CD4-positive, CD25-positive, alpha-beta regulatory T cell (primary cell): ENCODE measurements around the gene RNASE2. TPM values are rescaled to one million over a fixed set of nuclear protein-coding genes. Genes with fewer than 3 reads are reported as not detected.
"Not testable (repeated sequence)": the region's sequence is repeated elsewhere in the genome, so short reads cannot be mapped to it uniquely, and the experiment has no call there.

Source experiments
- ATAC-seq, 2 donors: fragments of 150-1000 bp; cut with Tn5 transposase; one replicate each; pipeline ENCODE4 v1.10.0; 2021; ENCODE audit warnings: low read depth in 2 of 2, moderate number of reproducible peaks in 2 of 2, moderate library complexity in 1 of 2
- DNase-seq, 3 donors: peaks; one replicate each; pipeline versions ENCODE4 v3.0.0 to v3.0.0-alpha.2; 2012 to 2022; ENCODE audit warnings: mixed read lengths in 1 of 3
- H3K27ac ChIP-seq: one replicate; pipeline ENCODE4 v1.7.0; 2013; ENCODE audit warnings: mild to moderate bottlenecking, low read length; ENCODE audit not compliant: insufficient read depth, poor library complexity, severe bottlenecking
- H3K27me3 ChIP-seq: one replicate; pipeline ENCODE4 v1.7.0; 2013; ENCODE audit warnings: low read length; ENCODE audit not compliant: control insufficient read depth, insufficient read depth
- H3K36me3 ChIP-seq: one replicate; pipeline ENCODE4 v1.7.0; 2013; ENCODE audit warnings: mild to moderate bottlenecking, low read length, moderate library complexity; ENCODE audit not compliant: control insufficient read depth, insufficient read depth
- H3K4me1 ChIP-seq: 2 replicates; pipeline ENCODE4 v1.7.0; 2013; ENCODE audit warnings: mild to moderate bottlenecking, low read length; ENCODE audit not compliant: insufficient read depth, control insufficient read depth, poor library complexity, severe bottlenecking
- H3K4me3 ChIP-seq: one replicate; pipeline ENCODE4 v1.7.0; 2013; ENCODE audit warnings: low read depth, mild to moderate bottlenecking, low read length, moderate library complexity
- H3K9me3 ChIP-seq, 2 experiments: 1 replicate in 1 of 2; 2 replicates in 1 of 2; pipeline ENCODE4 v1.7.0; 2013; ENCODE audit warnings: low read length in 2 of 2, mild to moderate bottlenecking in 1 of 2, moderate library complexity in 1 of 2; ENCODE audit not compliant: control insufficient read depth in 2 of 2
- H3K27ac Mint-ChIP-seq, 3 donors: one replicate each; pipeline ENCODE4 v1.8.0; 2020 to 2022; ENCODE audit warnings: mild to moderate bottlenecking in 3 of 3, mixed read lengths in 3 of 3, moderate library complexity in 2 of 3
- H3K27me3 Mint-ChIP-seq: one replicate; pipeline ENCODE4 v1.8.0; 2022; ENCODE audit warnings: mild to moderate bottlenecking, mixed read lengths
- H3K36me3 Mint-ChIP-seq: one replicate; pipeline ENCODE4 v1.8.0; 2020; ENCODE audit warnings: mixed read lengths
- H3K4me1 Mint-ChIP-seq, 4 donors: one replicate each; pipeline ENCODE4 v1.8.0; 2020 to 2022; ENCODE audit warnings: mixed read lengths in 4 of 4, mild to moderate bottlenecking in 1 of 4
- H3K4me3 Mint-ChIP-seq, 4 donors: one replicate each; pipeline ENCODE4 v1.8.0; 2020 to 2022; ENCODE audit warnings: mild to moderate bottlenecking in 4 of 4, mixed read lengths in 4 of 4, moderate library complexity in 3 of 4
- H3K9me3 Mint-ChIP-seq, 7 donors: one replicate each; pipeline ENCODE4 v1.8.0; 2020 to 2022; ENCODE audit warnings: mixed read lengths in 7 of 7, mild to moderate bottlenecking in 3 of 7, moderate library complexity in 2 of 7
- polyA plus RNA-seq, 4 donors: library from polyadenylated mRNA; unstranded; fragments of 300-500 nt; fragmentation: Illumina TruSeq; gene quantifications; one replicate each; pipeline ENCODE4 v1.2.3, GENCODE V29; 2021
- total RNA-seq: library from RNA; stranded (reverse); gene quantifications from one replicate; pipeline ENCODE4 v1.2.3, GENCODE V29; 2022

The RNASE2 gene
- total and polyA plus RNA-seq, 5 donors from 2014 or later, result 0.29 to 0.70 TPM; not detected in 3

- peak overlapping the region in 1 of 3 donors; percentile 72 for H3K27ac Mint-ChIP-seq
Measured at GRCh38 chr14:20985650-20986049, 30.4 kb downstream of the RNASE2 start.

DNA sequence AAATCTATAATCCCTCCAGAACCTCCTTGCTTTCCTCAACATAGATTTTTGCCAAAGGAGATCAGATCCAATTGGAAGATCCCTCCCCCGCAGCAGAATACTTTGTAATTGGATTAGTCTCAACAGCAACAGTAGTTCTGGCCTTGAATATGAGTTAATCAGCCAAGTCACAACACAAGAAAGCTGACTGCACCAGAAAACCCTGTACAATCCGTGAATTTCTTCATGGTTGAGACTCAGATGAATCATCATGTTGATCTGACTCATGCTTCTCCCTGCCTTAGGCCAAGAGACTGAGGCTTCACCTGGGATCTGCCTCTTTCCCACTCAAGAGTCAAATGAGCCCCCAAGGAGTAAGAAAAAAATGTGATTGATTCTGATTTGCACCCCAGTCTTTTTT lies 31.5 kb downstream of the RNASE2 start:
- Histone ChIP-seq H3K27ac (no peak overlapping the region), H3K4me1 (peaks cover 20% of the 10 kb centered on the region), H3K27me3 (peaks cover 4% of the 10 kb centered on the region), H3K9me3 (no peaks in the 10 kb centered on the region), H3K36me3 (peaks cover under 1% of the 10 kb centered on the region), H3K4me3 (no peak overlapping the region)
- Mint-ChIP-seq H3K36me3 (peaks cover 4% of the 10 kb centered on the region), H3K4me1 (peaks cover 5 to 31% (median 14%) of the 10 kb centered on the region in 4 donors), H3K27me3 (peaks cover 13% of the 10 kb centered on the region), H3K4me3 (peak overlapping the region in 2 of 4 donors; percentile 52 to 85), H3K9me3 (no peaks in the 10 kb centered on the region), H3K27ac (no peak overlapping the region)
- ATAC-seq, result no peak
- no peak for DNase-seq

More at GRCh38 chr14:20985650-20986049, 30.4 kb downstream of the RNASE2 start:
- H3K9me3 ChIP-seq, H3K9me3 Mint-ChIP-seq, DNase-seq, H3K36me3 ChIP-seq, H3K4me1 ChIP-seq, ATAC-seq, H3K4me3 ChIP-seq, H3K27ac ChIP-seq, H3K36me3 Mint-ChIP-seq, H3K27me3 ChIP-seq: not testable (repeated sequence)
- Mint-ChIP-seq H3K4me3 (peak overlapping the region in 1 of 4 donors; percentile 28), H3K4me1 (peaks cover 5 to 21% (median 9%) of the 10 kb centered on the region in 4 donors), H3K27me3 (peaks cover 13% of the 10 kb centered on the region)

- ATAC-seq, result peak in 1 of 2 donors; percentile 6
- Mint-ChIP-seq H3K9me3 (no peaks in the 10 kb centered on the region), H3K36me3 (peaks cover 11% of the 10 kb centered on the region), H3K4me1 (peaks cover 8 to 40% (median 21%) of the 10 kb centered on the region in 4 donors), H3K4me3 (peak overlapping the region in 3 of 4 donors; percentile 52 to 94 (median 70)), H3K27me3 (peaks cover 4% of the 10 kb centered on the region), H3K27ac (peak overlapping the region; percentile 48 to 94 (median 86))
- Histone ChIP-seq H3K27me3 (no peaks in the 10 kb centered on the region), H3K4me3 (peak overlapping the region; percentile 90), H3K4me1 (peaks cover 22% of the 10 kb centered on the region), H3K36me3 (peaks cover 18% of the 10 kb centered on the region), H3K27ac (peak overlapping the region; percentile 75), H3K9me3 (no peaks in the 10 kb centered on the region)
- DNase-seq, result peak in 2 of 3 donors; percentile 6 to 41
Measured at GRCh38 chr14:20988717-20989470, 33.6 kb downstream of the RNASE2 start.

- Mint-ChIP-seq H3K4me3 (peak overlapping the region; percentile 91 to 97 (median 95)), H3K9me3 (no peaks in the 10 kb centered on the region), H3K27ac (peak overlapping the region; percentile 94 to 99 (median 96)), H3K4me1 (peaks cover 9 to 41% (median 21%) of the 10 kb centered on the region in 4 donors), H3K36me3 (peaks cover 16% of the 10 kb centered on the region), H3K27me3 (peaks cover 4% of the 10 kb centered on the region)
- DNase-seq (no peak), ATAC-seq (no peak)
- H3K4me3 ChIP-seq, result peak overlapping the region; percentile 90
- no peaks in the 10 kb centered on the region for H3K27me3 ChIP-seq
- peak overlapping the region; percentile 75 for H3K27ac ChIP-seq
- peaks cover 22% of the 10 kb centered on the region for H3K4me1 ChIP-seq
- H3K9me3 ChIP-seq, result no peaks in the 10 kb centered on the region
- H3K36me3 ChIP-seq, result peaks cover 23% of the 10 kb centered on the region
Measured at GRCh38 chr14:20989471-20989786, 34.1 kb downstream of the RNASE2 start.

DNA sequence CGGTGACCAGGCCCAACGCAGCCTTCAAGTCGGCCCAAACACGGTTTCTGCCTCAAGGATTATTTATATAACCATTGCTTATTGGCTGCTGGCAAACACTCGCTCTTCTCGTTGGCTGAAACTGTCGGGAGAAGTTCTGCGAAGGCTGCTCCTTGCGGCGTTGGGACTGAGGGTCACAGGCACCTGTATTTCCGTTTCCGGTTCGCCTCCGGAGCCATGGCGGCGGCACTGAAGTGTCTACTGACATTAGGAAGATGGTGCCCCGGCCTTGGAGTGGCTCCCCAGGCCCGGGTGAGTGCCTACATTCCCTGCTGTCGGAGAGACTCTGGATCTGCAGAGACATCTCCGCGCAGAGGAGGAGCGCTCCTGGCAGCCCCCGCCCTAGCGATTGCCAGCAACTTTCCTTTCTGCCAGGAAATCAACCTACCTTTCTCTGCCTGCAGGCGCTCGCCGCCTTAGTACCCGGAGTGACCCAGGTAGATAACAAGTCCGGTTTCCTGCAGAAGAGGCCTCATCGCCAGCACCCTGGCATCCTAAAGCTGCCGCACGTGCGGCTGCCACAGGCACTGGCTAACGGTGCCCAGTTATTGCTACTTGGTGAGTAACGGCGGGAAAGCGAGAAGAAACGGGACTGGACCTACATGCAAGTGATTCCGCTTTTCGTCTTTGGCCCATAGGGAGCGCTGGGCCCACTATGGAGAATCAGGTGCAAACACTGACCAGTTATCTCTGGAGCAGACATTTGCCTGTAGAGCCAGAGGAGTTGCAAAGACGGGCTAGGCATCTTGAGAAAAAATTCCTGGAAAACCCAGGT lies 34.7 kb downstream of the RNASE2 start, which contains the start of gene METTL17:
Gene METTL17, plus strand, starts transcription at position 194 of the 814 bp plus-strand sequence. Its CDS starts 23 bp downstream, at position 217.
- DNase-seq (peak; percentile 75 to 96 (median 85)), ATAC-seq (peak; percentile 92 to 94)
- peak within 1 kb of the TSS; percentile 91 to 97 (median 95) for H3K4me3 Mint-ChIP-seq
- Histone ChIP-seq H3K4me1 (peaks cover 22% of the 10 kb centered on the region), H3K4me3 (peak within 1 kb of the TSS; percentile 90), H3K36me3 (peaks cover 29% of the 10 kb centered on the region), H3K27ac (peak within 1 kb of the TSS; percentile 75), H3K27me3 (no peaks in the 10 kb centered on the region), H3K9me3 (no peaks in the 10 kb centered on the region)
- H3K4me1 Mint-ChIP-seq, result peaks cover 9 to 41% (median 21%) of the 10 kb centered on the region in 4 donors
- peaks cover 21% of the 10 kb centered on the region for H3K36me3 Mint-ChIP-seq
- H3K27me3 Mint-ChIP-seq, result peaks cover 4% of the 10 kb centered on the region
- H3K9me3 Mint-ChIP-seq, result no peaks in the 10 kb centered on the region
- peak within 1 kb of the TSS; percentile 94 to 99 (median 96) for H3K27ac Mint-ChIP-seq

- Mint-ChIP-seq H3K4me3 (no peak overlapping the region), H3K27ac (no peak overlapping the region), H3K9me3 (no peaks in the 10 kb centered on the region), H3K36me3 (peaks cover 33% of the 10 kb centered on the region), H3K4me1 (peaks cover 5 to 22% (median 9%) of the 10 kb centered on the region in 4 donors), H3K27me3 (no peaks in the 10 kb centered on the region)
- no peaks in the 10 kb centered on the region for H3K27me3 ChIP-seq
- H3K36me3 ChIP-seq, result peaks cover 57% of the 10 kb centered on the region
- H3K27ac ChIP-seq, result no peak overlapping the region
- DNase-seq, result no peak
- no peaks in the 10 kb centered on the region for H3K9me3 ChIP-seq
- H3K4me3 ChIP-seq, result no peak overlapping the region
- no peak for ATAC-seq
- peaks cover 3% of the 10 kb centered on the region for H3K4me1 ChIP-seq
Measured at GRCh38 chr14:20996521-20996920, 41.2 kb downstream of the RNASE2 start.

DNA sequence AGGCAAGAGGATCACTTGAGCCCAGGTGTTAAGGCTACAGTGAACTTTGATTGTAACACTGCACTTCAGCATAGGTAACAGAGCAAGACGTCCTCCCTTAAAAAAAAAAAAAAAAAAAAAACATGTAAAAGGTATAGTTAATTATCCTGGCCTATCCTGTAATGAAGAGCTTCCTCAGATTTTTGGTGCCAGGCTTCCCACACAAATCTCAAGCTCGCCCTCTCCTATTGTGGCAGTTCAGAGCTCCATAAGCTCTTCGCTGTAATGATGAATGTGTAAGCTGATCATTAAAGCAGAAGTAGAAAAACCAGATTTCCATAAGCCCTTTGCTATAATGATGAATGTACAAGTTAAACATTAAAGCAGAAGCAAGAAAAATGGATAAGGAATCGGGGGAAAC lies 41.8 kb downstream of the RNASE2 start:
- Mint-ChIP-seq H3K4me1 (peaks cover 4 to 16% (median 5%) of the 10 kb centered on the region in 4 donors), H3K27ac (no peak overlapping the region), H3K36me3 (peaks cover 29% of the 10 kb centered on the region), H3K9me3 (no peaks in the 10 kb centered on the region), H3K27me3 (no peaks in the 10 kb centered on the region), H3K4me3 (no peak overlapping the region)
- H3K36me3 ChIP-seq, result peaks cover 53% of the 10 kb centered on the region
- H3K27ac ChIP-seq, result no peak overlapping the region
- H3K4me3 ChIP-seq, result no peak overlapping the region
- H3K9me3 ChIP-seq, result no peaks in the 10 kb centered on the region
- no peaks in the 10 kb centered on the region for H3K4me1 ChIP-seq
- DNase-seq (no peak), ATAC-seq (no peak)
- H3K27me3 ChIP-seq, result no peaks in the 10 kb centered on the region
